Activated CD4-positive, alpha-beta T cell treated with anti-CD3 and anti-CD28 coated beads, Interleukin-2, amount 10 ng/mL, durations not matched to agents 24 days and 14 days (primary cell): ENCODE measurements around the gene C20orf96. TPM values are rescaled to one million over a fixed set of nuclear protein-coding genes. Genes with fewer than 3 reads are reported as not detected.

ENCODE experiments used
- DNase-seq: peaks from one replicate; pipeline ENCODE4 v3.0.0; 2022
- H3K27ac Mint-ChIP-seq: one replicate; pipeline ENCODE4 v1.8.0; 2022; ENCODE audit warnings: mild to moderate bottlenecking, mixed read lengths
- H3K27me3 Mint-ChIP-seq: one replicate; pipeline ENCODE4 v1.8.0; 2022; ENCODE audit warnings: mixed read lengths
- H3K36me3 Mint-ChIP-seq: one replicate; pipeline ENCODE4 v1.8.0; 2022; ENCODE audit warnings: low read depth, mild to moderate bottlenecking, mixed read lengths
- H3K4me1 Mint-ChIP-seq: one replicate; pipeline ENCODE4 v1.8.0; 2021; ENCODE audit warnings: mixed read lengths
- H3K4me3 Mint-ChIP-seq: one replicate; pipeline ENCODE4 v1.8.0; 2022; ENCODE audit warnings: mild to moderate bottlenecking, moderate library complexity, mixed read lengths
- H3K9me3 Mint-ChIP-seq: one replicate; pipeline ENCODE4 v1.8.0; 2021; ENCODE audit warnings: mixed read lengths
- intact Hi-C: fragments of 100-400 bp; cut with micrococcal nuclease; formaldehyde crosslinking; loops from one replicate; pipeline ENCODE4 v1.15.1; 2023
- total RNA-seq: library from RNA; stranded (reverse); gene quantifications from 2 replicates; pipeline ENCODE4 v1.2.3, GENCODE V29; 2022

C20orf96 gene
- total RNA-seq, 1 donor from 2014 or later, result 6.7 TPM

DNA sequence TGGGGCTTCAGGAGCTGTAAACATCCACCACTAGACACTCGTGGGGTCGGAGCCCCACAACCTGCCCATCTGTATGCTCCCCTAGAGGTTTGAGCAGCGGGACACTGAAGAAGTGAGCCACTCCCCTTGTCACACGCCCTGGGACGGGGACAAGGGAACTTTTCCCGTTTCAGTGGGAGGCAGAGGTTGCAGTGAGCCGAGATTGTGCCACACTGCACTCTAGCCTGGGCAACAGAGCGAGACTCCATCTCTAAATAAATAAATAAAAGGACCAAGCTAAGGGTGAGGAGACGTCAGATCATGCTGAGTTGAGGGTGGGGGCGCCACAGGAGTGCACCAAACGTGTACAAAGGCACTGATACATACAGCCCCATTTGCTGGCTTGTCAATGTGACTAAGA is 15.2 kb upstream of the C20orf96 start:
- Mint-ChIP-seq H3K27ac (no peak overlapping the region), H3K36me3 (peaks cover 14% of the 10 kb centered on the region)

DNA sequence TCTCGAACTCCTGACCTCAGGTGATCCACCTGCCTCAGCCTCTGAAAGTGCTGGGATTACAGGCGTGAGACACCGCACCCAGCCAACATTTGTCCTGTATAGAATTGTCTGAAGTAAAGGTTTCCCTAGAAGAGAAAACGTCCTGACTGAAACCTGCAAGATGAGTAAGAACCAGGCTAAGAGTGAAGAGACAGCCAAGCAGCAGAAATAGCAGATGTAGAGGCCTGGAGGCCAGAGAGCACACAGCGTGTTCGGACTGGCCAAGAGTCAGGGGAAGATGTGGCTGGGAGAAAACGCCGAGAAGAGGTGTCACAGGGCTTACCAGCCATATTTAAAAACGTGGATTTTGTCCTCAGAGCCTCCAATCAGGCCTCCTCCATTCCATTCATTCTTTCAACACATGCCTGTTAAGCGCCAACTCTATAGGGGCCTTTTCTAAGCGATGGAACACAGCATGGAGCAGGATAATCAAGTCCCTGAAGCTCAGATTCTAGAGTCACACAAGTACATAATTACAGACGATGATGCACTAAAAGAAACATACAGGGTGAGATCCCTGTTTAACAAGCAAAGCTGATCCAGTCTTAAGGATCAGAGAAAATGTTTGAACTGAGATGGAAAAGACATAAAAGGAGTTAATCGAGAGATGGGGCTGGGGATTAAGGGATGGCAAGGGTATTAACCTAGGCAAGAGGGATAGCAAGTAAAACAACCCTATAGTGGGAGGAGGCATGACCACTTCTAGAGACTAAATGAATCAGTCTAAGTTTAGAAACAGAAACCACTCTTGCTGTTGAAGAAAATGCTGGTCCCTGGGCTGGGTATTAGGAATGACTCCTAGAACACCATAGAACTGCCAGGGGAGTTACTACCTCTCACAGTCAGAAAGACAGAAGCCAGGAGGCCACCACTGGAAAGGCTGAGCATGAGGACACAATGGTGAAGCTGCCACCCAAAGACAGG is 11.6 kb upstream of the C20orf96 start:
- Mint-ChIP-seq H3K4me3 (peak overlapping the region; percentile 26), H3K27me3 (peaks cover 1% of the 10 kb centered on the region), H3K4me1 (peaks cover 31% of the 10 kb centered on the region), H3K36me3 (peaks cover 40% of the 10 kb centered on the region), H3K27ac (peak overlapping the region; percentile 47), H3K9me3 (no peaks in the 10 kb centered on the region)
- intact Hi-C loops, result loop anchor here (1.0 kb wide), 1 partner anchor 22 kb away; no protein-coding TSS in a partner anchor
- no peak for DNase-seq

More for the DNA sequence above, 15.2 kb upstream of the C20orf96 start:
- Mint-ChIP-seq H3K9me3 (no peaks in the 10 kb centered on the region), H3K27me3 (no peaks in the 10 kb centered on the region), H3K4me3 (no peak overlapping the region), H3K4me1 (peaks cover 24% of the 10 kb centered on the region)
- intact Hi-C loops, result no loop called here
- no peak for DNase-seq

DNA sequence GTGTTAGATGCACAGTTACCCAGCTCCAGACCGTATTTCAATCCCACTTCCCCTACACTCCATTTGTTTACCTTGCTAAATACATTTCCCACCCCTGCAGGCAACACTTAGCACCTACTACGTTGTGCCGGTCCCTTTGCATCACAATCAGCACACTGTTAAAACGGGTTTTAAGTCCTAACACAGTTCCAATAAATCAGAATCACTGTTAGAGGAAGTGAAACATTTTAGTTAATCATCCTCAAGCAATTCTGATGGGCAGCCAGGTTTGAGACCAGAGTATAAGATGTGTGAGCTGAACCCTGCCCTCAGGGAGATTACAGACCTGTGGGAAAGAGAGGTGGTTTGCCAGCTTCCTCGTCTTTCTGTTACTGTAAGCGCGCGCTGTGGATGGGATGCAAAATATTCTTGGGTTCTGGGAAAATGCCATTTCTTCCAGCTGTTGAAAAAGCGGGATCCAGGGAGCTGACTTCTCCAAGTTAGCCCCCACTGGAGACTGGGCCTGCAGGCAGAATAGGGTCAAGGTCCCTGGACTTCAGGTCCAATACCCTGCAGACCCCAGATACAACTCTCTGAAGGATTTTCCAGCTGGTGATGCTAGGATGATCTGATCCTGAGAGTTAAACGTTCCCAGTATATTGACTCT is 9.9 kb upstream of the C20orf96 start:
- DNase-seq, result no peak
- H3K4me3 Mint-ChIP-seq, result peak overlapping the region; percentile 96
- no peaks in the 10 kb centered on the region for H3K9me3 Mint-ChIP-seq
- H3K27me3 Mint-ChIP-seq, result peaks cover 1% of the 10 kb centered on the region
- peaks cover 42% of the 10 kb centered on the region for H3K4me1 Mint-ChIP-seq
- no peak overlapping the region for H3K27ac Mint-ChIP-seq
- H3K36me3 Mint-ChIP-seq, result peaks cover 42% of the 10 kb centered on the region
- intact Hi-C loops, result no loop called here

DNA sequence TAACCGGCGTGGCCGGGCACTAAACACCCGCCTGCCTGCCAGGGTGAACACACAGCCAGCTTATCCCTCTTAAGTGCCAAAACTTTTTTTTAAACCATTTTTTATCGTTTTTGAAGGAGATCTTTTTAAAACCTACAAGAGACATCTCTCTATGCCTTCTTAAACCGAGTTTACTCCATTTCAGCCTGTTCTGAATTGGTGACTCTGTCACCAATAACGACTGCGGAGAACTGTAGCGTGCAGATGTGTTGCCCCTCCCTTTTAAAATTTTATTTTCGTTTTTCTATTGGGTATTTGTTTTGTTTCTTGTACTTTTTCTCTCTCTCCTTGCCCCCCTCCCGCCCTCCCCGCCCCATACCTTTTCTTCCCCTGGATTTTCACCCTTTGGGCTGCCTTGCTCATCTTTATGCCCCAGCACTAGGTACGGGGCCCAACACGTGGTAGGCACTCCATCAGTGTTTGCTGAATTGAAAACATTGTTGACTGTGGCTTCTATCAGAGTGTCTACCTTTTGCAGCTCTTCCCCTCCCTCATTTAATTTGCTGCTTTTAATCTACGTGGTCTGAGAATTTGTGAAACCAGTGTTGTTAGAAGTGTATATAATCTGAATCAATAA is 8.3 kb upstream of the C20orf96 start:
- Mint-ChIP-seq H3K9me3 (no peaks in the 10 kb centered on the region), H3K27ac (peak overlapping the region; percentile 98), H3K4me1 (peaks cover 43% of the 10 kb centered on the region), H3K36me3 (peaks cover 41% of the 10 kb centered on the region), H3K27me3 (peaks cover 1% of the 10 kb centered on the region), H3K4me3 (peak overlapping the region; percentile 96)
- DNase-seq, result no peak
- intact Hi-C loops, result no loop called here

DNA sequence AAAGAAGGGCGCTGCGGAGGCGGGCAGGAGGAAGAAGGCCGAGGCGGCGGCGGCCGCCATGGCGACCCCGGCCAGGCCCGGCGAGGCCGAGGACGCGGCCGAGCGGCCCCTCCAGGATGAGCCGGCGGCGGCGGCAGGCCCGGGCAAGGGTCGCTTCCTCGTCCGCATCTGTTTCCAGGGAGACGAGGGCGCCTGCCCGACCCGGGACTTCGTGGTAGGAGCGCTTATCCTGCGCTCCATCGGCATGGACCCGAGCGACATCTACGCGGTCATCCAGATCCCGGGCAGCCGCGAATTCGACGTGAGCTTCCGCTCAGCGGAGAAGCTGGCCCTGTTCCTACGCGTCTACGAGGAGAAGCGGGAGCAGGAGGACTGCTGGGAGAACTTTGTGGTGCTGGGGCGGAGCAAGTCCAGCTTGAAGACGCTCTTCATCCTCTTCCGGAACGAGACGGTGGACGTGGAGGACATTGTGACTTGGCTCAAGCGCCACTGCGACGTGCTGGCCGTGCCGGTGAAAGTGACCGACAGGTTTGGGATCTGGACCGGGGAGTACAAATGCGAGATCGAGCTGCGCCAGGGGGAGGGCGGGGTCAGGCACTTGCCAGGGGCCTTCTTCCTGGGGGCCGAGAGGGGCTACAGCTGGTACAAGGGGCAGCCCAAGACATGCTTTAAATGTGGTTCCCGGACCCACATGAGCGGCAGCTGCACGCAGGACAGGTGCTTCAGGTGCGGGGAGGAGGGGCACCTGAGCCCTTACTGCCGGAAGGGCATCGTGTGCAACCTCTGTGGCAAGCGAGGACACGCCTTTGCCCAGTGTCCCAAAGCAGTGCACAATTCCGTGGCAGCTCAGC is 7.6 kb upstream of the C20orf96 start:
- peak overlapping the region; percentile 98 for H3K27ac Mint-ChIP-seq
- peaks cover 41% of the 10 kb centered on the region for H3K36me3 Mint-ChIP-seq
- peak; percentile 83 for DNase-seq
- H3K4me1 Mint-ChIP-seq, result peaks cover 43% of the 10 kb centered on the region
- intact Hi-C loops, result loop anchor here (1.0 to 2.0 kb wide), 4 partner anchors 12 to 111 kb away; partner anchors contain the start of genes RBCK1 and SOX12
- H3K4me3 Mint-ChIP-seq, result peak overlapping the region; percentile 96
- H3K9me3 Mint-ChIP-seq, result no peaks in the 10 kb centered on the region
- H3K27me3 Mint-ChIP-seq, result peaks cover 1% of the 10 kb centered on the region

DNA sequence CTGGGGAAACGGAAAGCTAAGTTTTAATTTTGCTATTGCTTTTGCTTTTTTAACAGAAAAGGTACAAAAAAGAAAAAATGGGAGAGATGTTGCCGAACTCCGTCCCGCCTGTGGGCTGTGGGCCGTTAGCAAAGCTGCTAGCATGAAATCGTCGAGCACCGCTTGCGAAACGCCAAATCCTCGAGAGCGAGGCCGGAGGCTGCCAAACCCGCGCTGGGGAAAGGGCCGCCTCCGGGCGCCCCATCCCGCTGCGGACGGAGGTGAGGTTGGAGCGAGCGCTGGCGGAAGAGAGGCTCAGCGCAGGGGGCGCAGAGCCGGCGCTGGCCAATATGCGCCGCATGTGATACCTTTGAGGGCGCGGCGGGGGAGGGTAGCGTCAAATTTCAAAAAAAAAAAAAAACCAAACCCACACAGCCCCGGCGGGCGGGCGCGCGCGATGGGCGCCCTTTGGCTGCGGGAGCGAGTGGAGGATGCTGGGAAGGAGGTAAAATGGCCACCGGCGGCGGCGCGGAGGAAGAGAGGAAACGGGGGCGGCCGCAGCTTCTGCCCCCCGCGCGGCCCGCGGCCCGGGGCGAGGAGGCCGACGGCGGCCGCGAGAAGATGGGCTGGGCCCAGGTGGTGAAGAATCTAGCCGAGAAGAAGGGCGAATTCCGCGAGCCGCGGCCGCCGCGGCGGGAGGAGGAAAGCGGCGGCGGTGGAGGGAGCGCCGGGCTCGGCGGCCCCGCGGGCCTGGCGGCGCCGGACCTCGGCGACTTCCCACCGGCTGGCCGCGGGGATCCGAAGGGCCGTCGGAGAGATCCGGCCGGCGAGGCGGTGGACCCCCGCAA is 6.8 kb upstream of the C20orf96 start, which contains the start of gene ZCCHC3:
ZCCHC3 (plus strand) TSS at position 473 of the 827 bp plus-strand sequence; CDS start at position 490, 17 bp downstream.
- peak within 1 kb of the TSS; percentile 98 for H3K4me3 Mint-ChIP-seq
- H3K36me3 Mint-ChIP-seq, result peaks cover 38% of the 10 kb centered on the region
- H3K27me3 Mint-ChIP-seq, result peaks cover 1% of the 10 kb centered on the region
- peaks cover 40% of the 10 kb centered on the region for H3K4me1 Mint-ChIP-seq
- peak; percentile 96 for DNase-seq
- intact Hi-C loops, result loop anchor here (1.0 to 2.0 kb wide), 4 partner anchors 13 to 111 kb away; partner anchors contain the start of genes RBCK1 and SOX12
- no peaks in the 10 kb centered on the region for H3K9me3 Mint-ChIP-seq
- peak within 1 kb of the TSS; percentile 100 for H3K27ac Mint-ChIP-seq

DNA sequence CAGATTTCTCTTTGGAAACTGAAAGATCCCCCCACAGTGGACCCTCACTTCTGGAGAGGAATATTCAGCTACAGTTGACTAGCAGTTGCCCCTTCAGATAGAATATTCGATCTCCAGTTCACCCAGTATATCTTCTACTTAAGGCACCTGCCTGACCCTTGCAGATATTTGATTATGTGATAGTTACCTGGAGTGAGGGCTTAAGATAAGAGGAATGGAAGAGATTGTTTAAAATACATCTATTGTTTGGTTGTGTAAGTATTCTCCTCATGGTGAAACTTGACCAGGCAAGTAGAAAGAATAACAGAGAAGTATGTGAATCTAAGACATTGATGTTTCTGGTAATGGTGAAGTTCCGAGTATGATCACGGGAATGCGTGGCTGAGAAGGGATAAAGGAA is 5.3 kb upstream of the C20orf96 start:
- H3K27ac Mint-ChIP-seq, result peak overlapping the region; percentile 100
- intact Hi-C loops, result loop anchor here (2.0 kb wide), 1 partner anchor 113 kb away; the partner anchor contains the start of gene RBCK1
- H3K4me3 Mint-ChIP-seq, result peak overlapping the region; percentile 66
- peaks cover 28% of the 10 kb centered on the region for H3K4me1 Mint-ChIP-seq
- peaks cover 1% of the 10 kb centered on the region for H3K27me3 Mint-ChIP-seq
- no peak for DNase-seq
- peaks cover 28% of the 10 kb centered on the region for H3K36me3 Mint-ChIP-seq
- H3K9me3 Mint-ChIP-seq, result no peaks in the 10 kb centered on the region

DNA sequence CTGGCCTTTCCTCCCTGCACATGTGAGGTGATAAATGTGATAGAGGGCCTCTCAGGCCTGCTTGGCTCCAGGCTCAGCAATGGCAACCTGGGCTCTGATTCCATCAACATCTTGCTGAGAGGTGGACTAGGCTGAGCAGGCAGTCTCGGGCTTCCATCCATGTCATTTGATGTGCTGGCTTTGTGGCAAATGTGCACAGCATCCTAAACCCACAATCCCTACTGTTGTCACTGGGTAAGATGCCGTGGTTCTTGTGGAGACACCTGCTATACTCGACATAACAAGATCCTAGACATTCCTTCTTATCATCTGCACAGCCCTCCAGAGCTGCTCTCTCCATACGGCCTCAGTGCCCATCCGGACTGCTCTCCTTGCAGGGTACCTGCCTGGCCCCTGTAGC is 4.1 kb upstream of the C20orf96 start:
- no peak for DNase-seq
- peaks cover 21% of the 10 kb centered on the region for H3K36me3 Mint-ChIP-seq
- H3K4me1 Mint-ChIP-seq, result peaks cover 29% of the 10 kb centered on the region
- H3K27ac Mint-ChIP-seq, result no peak overlapping the region
- H3K4me3 Mint-ChIP-seq, result no peak overlapping the region
- H3K9me3 Mint-ChIP-seq, result no peaks in the 10 kb centered on the region
- peaks cover 1% of the 10 kb centered on the region for H3K27me3 Mint-ChIP-seq
- intact Hi-C loops, result no loop called here

DNA sequence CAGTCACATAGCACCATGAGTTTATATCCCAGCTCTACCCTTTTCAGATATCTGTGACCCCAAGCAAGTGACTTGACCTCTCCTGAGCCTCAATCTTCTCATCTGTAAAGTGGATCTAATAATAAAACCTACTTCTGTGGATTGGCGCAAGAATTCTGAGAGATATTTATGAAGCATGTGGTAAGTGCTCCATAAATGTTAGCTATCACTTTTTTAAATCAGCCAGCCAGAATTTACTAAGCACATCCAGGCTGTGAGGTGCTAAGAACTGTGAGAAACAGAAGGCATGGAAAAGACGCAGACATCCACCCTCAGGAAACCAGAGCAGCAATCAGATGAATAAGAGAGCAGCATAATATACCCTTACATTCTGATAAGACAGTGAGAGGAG is 862 bp downstream of the C20orf96 start:
- H3K27me3 Mint-ChIP-seq, result no peaks in the 10 kb centered on the region
- peaks cover 4% of the 10 kb centered on the region for H3K36me3 Mint-ChIP-seq
- no peak overlapping the region for H3K4me3 Mint-ChIP-seq
- intact Hi-C loops, result loop anchor here (1.0 kb wide), 2 partner anchors 22 to 35 kb away; no protein-coding TSS in a partner anchor
- no peaks in the 10 kb centered on the region for H3K9me3 Mint-ChIP-seq
- H3K27ac Mint-ChIP-seq, result no peak overlapping the region
- no peak for DNase-seq
- H3K4me1 Mint-ChIP-seq, result peaks cover 25% of the 10 kb centered on the region

DNA sequence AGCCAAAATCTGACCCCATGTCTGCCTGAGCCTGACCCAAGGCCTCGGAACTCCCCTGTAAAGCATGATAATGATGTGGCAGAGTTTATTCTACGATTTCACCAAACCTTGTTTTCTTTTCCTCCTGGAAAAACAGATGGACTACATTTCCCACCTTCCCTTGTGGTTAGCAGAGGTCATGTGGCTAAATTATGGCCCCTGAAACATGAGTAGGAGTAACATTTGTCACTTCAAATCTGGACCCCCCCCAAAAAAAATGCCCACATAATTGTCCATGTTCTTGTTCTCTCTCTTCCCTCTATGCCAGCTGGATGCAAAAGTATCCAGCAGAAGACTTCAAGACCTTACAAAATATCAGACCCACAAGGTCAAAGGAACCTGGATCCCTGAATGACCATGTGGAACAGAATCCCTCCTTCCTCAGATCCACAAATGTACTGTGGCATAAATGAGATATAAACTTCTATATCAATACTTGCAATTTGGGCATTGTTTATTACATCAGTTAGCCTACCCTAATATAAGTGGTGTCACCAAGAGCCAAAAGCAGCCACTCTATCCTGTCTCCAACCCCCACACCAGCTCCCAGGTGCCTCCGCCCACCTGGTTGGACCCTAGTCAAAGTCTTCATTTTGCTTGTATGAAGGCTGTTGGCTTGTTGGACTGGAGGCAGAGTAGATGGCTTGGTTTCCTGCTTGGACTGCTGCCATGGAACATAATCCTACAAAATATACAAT is 1.4 kb downstream of the C20orf96 start:
- Mint-ChIP-seq H3K27ac (no peak overlapping the region), H3K4me3 (no peak overlapping the region), H3K9me3 (no peaks in the 10 kb centered on the region), H3K27me3 (no peaks in the 10 kb centered on the region), H3K36me3 (peaks cover 4% of the 10 kb centered on the region), H3K4me1 (peaks cover 25% of the 10 kb centered on the region)
- no peak for DNase-seq
- intact Hi-C loops, result no loop called here

DNA sequence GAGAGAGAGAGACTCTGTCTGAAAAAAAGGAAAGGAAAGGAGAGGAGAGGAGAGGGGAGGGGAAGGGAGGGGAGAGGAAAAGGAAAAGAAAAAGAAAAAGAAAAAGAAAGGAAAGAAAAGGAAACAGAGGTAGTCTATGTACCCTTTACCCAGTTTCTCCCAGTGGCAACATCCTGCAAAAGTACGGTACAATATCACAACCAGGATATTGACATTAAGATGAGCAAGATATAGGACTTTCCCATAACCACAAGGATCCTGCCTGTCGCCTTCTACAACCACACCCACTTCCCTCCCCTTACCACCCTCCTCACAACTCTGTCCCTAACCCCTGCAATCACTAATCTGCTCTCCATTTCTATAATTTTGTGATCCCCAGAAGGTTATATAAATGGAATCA is 4.0 kb downstream of the C20orf96 start:
- peaks cover 7% of the 10 kb centered on the region for H3K36me3 Mint-ChIP-seq
- H3K27ac Mint-ChIP-seq, result no peak overlapping the region
- H3K4me1 Mint-ChIP-seq, result peaks cover 25% of the 10 kb centered on the region
- no peak overlapping the region for H3K4me3 Mint-ChIP-seq
- intact Hi-C loops, result no loop called here
- no peaks in the 10 kb centered on the region for H3K9me3 Mint-ChIP-seq
- no peaks in the 10 kb centered on the region for H3K27me3 Mint-ChIP-seq
- DNase-seq, result no peak

DNA sequence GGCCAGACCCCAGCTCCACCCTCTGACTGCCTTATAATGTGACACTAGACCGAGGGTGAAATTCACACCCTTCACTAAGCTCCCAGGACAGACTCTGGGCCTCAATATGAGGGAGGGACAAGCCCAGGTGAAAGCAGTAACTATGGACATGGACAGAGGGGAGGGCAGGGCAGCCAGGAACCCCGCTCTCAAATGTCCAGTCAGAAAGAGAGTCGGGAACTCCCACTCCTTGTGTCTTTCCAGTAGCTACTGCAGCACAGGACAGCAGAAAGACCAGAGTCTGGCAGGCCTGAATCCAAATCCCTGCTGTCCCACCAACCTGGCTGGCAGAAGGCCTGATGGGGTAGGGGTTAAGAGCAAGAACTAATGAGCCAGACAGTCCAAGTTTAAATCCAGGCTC is 6.4 kb downstream of the C20orf96 start:
- H3K27me3 Mint-ChIP-seq, result no peaks in the 10 kb centered on the region
- no peaks in the 10 kb centered on the region for H3K9me3 Mint-ChIP-seq
- H3K4me3 Mint-ChIP-seq, result no peak overlapping the region
- H3K27ac Mint-ChIP-seq, result no peak overlapping the region
- DNase-seq, result no peak
- peaks cover 17% of the 10 kb centered on the region for H3K4me1 Mint-ChIP-seq
- peaks cover 7% of the 10 kb centered on the region for H3K36me3 Mint-ChIP-seq
- intact Hi-C loops, result no loop called here
